GM08714 (cell line): ENCODE results near the gene MBNL1.

ENCODE experiments used
- H3K4me3 ChIP-seq: fragments of 200-500 bp; sonication (Bioruptor generic); 2 replicates; pipeline ENCODE4 v1.5.1; 2014; ENCODE audit warnings: mild to moderate bottlenecking, low read length, inconsistent platforms
- ZNF274 ChIP-seq: IDR thresholded peaks from 2 replicates; pipeline ENCODE4 v1.6.1; 2012; ENCODE audit warnings: mild to moderate bottlenecking, low read depth, low read length

Gene MBNL1

DNA sequence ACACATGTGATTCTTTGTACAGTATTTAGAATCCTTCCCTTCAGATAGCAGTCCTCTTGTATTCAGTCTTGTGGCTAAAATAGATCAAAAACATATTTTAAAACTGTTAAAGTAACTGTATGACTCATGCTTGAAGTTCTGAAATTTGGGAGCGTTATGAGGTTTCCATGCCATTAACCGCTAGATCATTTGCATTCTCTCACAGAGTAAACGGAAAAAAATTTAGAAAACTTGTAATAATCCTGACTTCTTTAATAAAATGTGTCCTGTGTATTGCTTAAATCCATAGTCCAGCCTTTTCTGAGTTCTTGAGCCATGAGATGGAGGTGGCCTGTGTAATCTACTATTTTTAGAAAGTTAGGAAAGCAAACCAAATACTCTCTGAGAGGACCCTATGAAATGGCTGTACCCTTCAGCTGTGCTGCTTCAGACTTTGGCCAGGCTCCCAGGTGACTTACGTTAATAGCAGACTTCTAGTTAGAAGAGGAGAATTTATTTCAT lies 33.8 kb downstream of the MBNL1 start:
- H3K4me3 ChIP-seq = peak overlapping the region; percentile 25; the same call in 1 of the 2 replicates
- TF ChIP-seq ZNF274 = no peak

DNA sequence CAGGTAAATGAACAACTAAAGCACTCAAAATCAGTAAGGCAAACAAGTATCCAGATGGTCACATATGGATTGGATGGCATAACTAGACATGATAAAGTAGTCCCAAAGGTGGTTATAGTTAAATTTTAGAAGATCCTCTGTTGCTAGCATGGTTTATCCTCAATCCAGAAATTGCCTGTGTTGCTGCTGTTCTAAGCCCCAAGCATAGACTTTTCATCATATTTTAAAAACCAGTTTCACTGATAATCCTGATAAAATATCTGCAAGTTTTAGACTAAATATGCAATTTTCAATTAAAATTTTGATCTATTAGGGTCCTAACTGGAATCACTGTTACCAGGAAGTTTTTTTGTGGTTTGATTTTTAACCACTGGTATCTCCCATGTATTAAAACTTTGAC lies 35.4 kb downstream of the MBNL1 start:
- no peak for TF ChIP-seq ZNF274
- no peak overlapping the region for H3K4me3 ChIP-seq

DNA sequence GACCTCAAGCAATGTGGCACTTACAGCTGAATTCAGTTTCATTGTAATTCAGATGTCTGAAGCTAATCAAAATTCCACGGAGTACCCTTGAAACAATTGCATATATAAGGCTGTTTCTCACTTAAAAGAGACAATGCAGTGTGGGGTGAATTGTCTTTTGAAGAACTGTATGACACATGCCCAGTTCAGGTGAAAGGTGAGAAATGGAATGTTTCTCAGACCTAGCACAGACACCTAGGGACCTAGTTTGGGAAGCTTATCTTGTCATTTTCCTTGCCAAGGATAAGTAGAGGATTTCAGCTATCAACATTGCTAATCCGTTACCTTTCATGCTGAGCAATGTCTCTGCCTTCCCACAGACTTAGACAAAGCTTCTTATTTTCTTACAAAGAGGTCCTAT lies 36.3 kb downstream of the MBNL1 start:
- TF ChIP-seq ZNF274 = no peak
- no peak overlapping the region for H3K4me3 ChIP-seq

DNA sequence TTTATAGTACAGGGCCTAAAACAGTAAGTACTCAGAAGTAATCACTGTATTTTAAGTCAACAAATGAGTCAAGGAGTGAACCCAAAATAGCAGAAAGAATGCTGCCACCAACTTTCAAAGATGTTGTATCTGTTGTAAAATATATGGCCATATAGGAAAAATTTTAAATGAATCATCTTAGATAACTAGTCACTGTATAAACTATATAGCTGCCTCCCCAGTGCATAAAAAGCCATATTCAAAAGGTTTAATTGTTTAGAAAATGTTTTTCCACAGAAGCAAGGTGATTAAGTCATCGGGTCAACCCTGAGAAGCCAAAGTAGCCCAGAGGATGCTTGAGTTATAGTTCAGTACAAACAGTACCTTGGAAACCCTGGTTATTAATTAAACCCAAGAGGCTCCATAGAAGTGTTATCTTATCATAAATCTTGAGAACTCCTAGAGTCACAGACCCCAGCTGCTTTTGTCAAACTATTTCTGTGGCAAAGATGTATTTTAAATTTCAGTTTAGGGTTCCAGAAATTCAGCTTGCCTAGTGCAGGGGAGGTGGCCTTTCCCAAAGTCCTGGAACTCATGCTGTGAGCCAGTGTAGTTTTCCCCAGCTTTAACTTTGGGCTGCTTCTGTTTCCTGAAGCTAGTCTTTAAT lies 39.2 kb downstream of the MBNL1 start:
- no peak overlapping the region for H3K4me3 ChIP-seq
- no peak for TF ChIP-seq ZNF274

DNA sequence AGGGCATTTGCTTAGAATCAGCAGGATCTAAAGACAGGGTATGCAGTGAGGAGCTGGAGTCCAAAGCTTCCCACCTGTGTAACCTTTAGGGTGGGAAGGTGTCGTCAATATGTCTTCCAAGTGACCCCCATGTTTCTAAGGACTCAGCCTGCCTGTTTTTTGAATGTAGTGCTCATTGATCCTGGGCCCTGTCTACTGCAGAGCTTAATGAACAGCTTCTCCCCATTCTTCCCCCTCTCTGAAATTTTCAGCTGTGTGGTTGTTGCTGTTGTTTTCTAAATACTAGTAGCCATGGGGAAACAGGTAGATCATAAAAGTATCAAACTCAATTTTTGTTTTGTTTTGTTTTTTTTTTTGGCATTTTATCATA lies 39.7 kb downstream of the MBNL1 start:
- no peak overlapping the region for H3K4me3 ChIP-seq
- no peak for TF ChIP-seq ZNF274

DNA sequence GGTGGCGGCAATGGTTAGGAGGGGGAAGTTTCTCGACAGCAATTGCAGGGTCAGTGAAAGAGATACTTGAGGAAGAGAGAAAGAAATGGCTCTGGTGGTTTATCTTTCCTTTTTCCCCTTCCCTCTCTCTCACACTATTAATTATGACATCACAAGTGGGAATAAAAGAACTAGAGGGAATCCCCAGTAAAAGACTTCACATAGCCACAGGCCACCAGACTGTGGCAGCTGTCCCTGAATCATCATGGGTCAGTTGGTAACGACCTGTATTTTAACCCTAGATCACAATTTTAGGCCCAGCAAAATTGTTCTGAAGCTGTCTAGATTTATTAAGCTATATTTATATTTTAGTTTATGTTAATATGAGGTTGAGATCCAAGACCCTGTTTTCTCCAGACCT lies 40.3 kb downstream of the MBNL1 start:
- TF ChIP-seq ZNF274 = no peak
- H3K4me3 ChIP-seq = no peak overlapping the region

DNA sequence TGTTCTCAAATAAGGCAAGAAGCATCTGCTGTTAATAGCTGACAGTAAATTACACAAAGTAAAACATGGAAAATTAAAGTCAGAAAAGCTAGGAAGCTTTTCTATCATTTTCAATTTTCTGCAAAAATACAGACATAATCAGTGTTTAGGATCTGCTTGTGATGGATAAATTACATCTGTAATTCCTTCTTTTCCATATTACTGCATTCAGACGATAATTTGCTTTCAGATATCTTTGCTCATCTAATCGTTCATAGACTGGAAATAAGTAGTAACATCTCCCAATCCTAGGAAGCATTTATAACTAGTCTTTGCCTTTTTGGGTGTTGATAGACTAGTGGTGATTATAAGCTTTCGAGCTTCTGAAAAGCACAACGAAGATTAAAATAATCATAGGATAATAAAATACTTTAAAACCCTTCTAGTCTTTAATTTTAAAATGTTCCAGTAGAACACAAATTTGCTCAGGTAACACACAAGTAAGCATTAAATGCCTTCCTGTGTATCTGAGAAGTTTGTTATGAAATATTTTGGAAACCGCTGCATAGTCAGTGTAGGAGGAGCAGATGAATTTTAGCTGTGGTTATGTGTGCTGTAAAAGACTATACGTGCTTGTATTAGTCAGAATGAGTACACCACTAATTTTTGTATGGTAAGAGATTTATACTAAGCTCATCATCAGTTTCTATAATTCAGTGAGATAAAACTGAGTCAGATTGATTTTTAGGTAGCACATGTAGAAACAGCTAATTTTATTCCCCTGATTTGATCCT lies 41.0 kb downstream of the MBNL1 start:
- TF ChIP-seq ZNF274 = no peak
- no peak overlapping the region for H3K4me3 ChIP-seq

DNA sequence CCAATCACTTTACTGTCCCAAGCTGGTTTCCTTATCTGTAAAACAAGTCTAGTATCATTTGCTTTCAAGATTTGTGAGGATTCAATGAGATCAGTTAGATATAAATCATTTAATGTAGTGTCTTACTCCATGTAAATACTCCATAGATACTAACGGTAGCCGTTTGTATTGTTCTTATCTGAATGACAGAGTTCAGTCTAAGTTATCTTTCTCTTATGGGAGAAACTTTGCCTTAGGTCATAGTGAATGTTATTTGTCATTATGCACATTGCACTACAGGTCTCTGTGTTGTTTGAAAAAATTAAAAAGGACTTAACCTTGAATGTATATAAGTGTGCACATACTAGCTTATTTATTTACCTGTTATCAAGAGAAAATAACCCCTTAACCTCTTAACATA lies 44.7 kb downstream of the MBNL1 start:
- TF ChIP-seq ZNF274 = no peak

DNA sequence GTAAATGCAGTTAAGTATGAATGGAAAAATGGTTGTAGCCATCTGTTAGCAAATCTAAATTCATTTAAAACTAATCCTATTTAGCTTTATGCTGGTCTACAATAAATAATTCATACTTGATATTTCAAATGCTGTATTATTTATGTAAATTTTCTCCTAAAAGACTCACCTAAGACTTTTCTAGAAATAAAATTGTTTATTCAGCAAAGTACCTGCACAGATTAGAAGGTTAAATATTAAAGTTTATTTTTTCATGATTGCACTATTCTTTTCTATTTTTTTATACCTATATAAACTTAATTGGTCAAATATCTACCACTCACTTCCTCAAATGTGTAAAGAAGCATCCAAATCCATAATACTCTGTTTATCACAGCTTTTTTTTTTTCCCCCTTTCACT lies 45.2 kb downstream of the MBNL1 start:
- no peak for TF ChIP-seq ZNF274
- no peak overlapping the region for H3K4me3 ChIP-seq

More for the DNA sequence above, 44.7 kb downstream of the MBNL1 start:
- H3K4me3 ChIP-seq = no peak overlapping the region

DNA sequence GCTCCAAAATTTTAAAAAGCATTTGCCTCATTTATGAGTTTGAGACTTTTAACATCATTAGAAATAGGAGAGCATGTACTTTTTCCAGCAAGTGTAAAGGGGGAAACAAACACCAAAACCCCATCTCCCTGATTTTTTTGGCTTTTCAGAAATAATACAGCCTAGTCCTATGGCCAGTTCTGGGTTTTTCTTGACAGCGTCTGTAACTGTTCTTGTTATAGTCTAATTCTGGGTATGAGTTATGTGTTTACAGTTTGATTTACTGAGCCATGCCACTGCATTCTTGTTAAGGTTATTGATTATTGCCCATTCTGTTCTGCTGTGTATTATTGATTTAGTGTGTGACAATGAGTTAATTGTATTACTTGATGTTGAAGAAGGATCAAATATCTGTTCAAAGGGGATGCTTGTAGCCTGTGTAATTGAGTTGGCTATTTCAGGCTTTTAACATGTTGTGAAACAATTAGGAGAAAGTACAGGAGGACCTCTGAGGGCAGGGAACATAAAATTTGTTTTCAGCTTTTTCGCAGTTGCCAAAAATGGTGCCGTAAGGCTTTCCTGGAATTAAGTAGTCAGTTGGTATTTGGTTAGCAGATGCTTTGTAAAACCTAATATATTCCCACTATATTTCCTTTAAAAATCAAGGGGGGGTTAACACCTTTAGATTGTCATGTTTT lies 46.1 kb downstream of the MBNL1 start:
- TF ChIP-seq ZNF274 = no peak

DNA sequence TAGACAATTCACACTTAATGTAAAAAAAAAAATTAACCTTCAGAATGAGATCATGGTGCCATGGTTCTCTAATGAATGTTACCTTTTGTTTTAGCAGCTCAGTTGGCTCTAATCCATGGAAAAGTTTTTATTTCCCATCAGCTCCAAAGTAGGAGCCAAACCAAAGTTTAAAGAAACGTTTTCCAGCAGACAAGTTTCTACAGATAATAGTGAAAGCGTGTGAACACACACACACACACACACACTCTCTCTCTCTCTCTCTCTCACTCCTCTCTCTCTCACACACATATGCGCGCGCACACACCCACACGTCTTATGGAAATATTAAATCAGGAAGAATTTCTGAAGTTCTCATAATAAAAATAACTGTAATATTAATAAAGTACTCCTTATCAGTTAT lies 46.9 kb downstream of the MBNL1 start:
- TF ChIP-seq ZNF274 = no peak
- H3K4me3 ChIP-seq = no peak overlapping the region

More for the DNA sequence above, 46.1 kb downstream of the MBNL1 start:
- H3K4me3 ChIP-seq = no peak overlapping the region

DNA sequence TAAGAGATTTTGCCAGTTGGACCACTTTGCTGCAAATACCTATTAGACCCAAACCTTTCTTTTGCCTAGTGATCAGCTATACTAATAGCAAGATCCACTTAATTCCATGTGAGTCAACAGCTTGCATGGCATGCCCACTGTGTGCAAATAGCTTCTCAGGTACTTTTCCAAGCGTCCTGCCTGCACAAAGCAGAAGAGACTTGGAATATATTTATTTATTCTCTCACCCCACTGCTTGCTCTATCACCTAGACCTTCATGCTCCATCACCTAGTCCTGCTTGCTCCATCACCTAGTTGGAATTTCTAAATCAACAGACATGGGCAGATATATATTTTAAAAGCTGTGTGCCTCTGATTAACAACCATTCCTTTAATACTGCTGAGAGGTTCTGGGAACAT lies 47.6 kb downstream of the MBNL1 start:
- no peak overlapping the region for H3K4me3 ChIP-seq
- TF ChIP-seq ZNF274 = no peak

DNA sequence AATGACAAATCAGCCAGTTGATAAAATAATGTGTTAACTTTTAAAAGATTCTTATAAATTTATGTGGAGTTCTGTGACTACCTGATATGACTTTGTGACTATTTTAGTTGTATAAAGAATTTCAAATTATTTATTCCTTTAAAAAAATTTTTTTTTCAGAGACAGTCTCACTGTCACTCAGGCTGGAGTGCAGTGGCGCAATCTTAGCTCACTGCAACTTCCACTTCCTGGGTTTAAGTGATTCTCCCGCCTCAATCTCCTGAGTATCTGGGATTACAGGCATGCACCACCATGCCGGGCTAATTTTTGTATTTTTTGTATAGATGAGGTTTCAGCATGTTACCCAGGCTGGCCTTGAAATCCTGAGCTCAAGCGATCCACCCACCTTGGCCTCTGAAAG lies 48.5 kb downstream of the MBNL1 start:
- H3K4me3 ChIP-seq = no peak overlapping the region
- no peak for TF ChIP-seq ZNF274

DNA sequence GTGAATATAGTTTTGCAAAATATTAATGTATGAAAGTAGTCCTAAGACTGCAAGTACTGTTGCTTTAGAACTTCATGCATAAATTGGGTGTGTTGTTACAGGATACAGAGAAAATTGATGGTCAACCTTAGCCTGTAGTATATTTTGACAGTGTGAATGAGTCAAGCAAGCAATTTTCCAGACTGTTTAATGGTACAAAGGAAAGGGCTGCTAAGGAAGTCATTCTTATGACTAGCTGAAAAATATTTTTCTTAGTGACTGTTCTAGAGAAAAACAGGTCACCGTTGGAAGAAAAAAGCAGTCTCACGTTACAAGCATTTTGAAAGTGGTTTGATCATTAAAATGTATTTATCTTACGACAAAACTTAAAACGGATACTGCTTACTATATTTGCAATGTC lies 49.2 kb downstream of the MBNL1 start:
- no peak for TF ChIP-seq ZNF274
- no peak overlapping the region for H3K4me3 ChIP-seq

DNA sequence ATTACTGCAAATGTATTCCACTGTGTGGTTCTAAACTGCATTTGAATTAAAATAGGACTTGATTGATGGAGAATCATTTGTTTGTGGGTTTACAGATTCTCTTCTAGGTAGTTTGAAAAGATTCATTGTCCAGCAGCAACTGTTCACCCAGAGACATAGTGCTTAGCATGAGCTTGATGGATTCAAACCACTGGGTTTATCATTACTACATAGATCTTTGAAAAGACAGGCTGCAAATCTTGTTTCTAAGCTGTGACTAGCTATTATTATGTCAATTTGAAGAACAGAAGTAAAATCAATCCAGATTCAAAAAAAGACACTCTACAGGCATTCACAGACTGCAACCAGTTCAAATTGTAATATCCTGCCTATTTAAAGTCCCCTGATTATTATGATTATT lies 49.8 kb downstream of the MBNL1 start:
- H3K4me3 ChIP-seq = no peak overlapping the region
- TF ChIP-seq ZNF274 = no peak
